GM23338 (cell line): ENCODE data around the gene USF2.

Source experiments
- POLR2AphosphoS5 ChIP-seq: IDR thresholded peaks from 2 replicates; pipeline ENCODE4 v1.6.1; 2016; ENCODE audit warnings: antibody characterized with exemption, low read depth
- TF ChIP-seq, protein P1 (sequence below), 2 experiments: fragments of 200-600 bp in 1 of 2; sonication (generic) in 1 of 2; conservative IDR thresholded peaks; 2 replicates each; pipeline versions ENCODE4 v1.5.1 to v1.6.1; 2016 to 2017; ENCODE audit warnings: antibody characterized with exemption in 2 of 2, low read depth in 2 of 2, mild to moderate bottlenecking in 2 of 2, moderate library complexity in 1 of 2
- TF ChIP-seq, protein P2 (sequence below): IDR thresholded peaks from one replicate; pipeline ENCODE4 v1.6.1; 2018; ENCODE audit warnings: antibody characterized with exemption; ENCODE audit not compliant: unreplicated experiment

DNA sequence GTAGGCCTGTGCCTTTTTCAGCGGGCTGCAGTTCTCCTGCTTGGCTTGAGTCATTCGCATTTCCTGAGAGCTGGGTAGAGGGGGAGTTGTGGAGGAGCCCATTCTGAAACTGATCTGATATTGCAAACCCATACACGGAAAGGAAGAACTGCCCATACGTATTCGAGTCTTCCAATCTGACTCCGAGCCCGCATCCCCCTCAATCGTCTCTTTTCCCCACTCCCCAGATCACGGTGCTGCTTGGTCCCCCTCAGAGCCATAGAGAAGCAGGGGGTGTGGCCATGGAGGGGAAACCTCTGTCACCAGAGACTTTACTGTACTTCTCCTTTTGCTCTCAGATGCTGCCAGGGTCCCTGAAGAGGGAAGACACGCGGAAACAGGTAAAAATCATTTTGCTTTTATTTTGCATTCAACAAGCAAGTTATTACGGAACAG lies 60.1 kb downstream of the USF2 start, which contains the start of gene CD22:
- TF ChIP-seq, protein P1, sequence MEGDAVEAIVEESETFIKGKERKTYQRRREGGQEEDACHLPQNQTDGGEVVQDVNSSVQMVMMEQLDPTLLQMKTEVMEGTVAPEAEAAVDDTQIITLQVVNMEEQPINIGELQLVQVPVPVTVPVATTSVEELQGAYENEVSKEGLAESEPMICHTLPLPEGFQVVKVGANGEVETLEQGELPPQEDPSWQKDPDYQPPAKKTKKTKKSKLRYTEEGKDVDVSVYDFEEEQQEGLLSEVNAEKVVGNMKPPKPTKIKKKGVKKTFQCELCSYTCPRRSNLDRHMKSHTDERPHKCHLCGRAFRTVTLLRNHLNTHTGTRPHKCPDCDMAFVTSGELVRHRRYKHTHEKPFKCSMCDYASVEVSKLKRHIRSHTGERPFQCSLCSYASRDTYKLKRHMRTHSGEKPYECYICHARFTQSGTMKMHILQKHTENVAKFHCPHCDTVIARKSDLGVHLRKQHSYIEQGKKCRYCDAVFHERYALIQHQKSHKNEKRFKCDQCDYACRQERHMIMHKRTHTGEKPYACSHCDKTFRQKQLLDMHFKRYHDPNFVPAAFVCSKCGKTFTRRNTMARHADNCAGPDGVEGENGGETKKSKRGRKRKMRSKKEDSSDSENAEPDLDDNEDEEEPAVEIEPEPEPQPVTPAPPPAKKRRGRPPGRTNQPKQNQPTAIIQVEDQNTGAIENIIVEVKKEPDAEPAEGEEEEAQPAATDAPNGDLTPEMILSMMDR (conservative IDR thresholded peaks at IDR 0.05; ENCODE audit: low read depth in 2 of 2): no peak
- TF ChIP-seq, protein P2, sequence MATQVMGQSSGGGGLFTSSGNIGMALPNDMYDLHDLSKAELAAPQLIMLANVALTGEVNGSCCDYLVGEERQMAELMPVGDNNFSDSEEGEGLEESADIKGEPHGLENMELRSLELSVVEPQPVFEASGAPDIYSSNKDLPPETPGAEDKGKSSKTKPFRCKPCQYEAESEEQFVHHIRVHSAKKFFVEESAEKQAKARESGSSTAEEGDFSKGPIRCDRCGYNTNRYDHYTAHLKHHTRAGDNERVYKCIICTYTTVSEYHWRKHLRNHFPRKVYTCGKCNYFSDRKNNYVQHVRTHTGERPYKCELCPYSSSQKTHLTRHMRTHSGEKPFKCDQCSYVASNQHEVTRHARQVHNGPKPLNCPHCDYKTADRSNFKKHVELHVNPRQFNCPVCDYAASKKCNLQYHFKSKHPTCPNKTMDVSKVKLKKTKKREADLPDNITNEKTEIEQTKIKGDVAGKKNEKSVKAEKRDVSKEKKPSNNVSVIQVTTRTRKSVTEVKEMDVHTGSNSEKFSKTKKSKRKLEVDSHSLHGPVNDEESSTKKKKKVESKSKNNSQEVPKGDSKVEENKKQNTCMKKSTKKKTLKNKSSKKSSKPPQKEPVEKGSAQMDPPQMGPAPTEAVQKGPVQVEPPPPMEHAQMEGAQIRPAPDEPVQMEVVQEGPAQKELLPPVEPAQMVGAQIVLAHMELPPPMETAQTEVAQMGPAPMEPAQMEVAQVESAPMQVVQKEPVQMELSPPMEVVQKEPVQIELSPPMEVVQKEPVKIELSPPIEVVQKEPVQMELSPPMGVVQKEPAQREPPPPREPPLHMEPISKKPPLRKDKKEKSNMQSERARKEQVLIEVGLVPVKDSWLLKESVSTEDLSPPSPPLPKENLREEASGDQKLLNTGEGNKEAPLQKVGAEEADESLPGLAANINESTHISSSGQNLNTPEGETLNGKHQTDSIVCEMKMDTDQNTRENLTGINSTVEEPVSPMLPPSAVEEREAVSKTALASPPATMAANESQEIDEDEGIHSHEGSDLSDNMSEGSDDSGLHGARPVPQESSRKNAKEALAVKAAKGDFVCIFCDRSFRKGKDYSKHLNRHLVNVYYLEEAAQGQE: no peak
- no peak for TF ChIP-seq POLR2AphosphoS5
